EH (cell line): ENCODE measurements around the gene ABCA6.

Experiments used
- DNase-seq: peaks from one replicate; pipeline ENCODE4 v3.0.0-alpha.2; 2015; ENCODE audit warnings: low read depth

ABCA6 gene

DNA sequence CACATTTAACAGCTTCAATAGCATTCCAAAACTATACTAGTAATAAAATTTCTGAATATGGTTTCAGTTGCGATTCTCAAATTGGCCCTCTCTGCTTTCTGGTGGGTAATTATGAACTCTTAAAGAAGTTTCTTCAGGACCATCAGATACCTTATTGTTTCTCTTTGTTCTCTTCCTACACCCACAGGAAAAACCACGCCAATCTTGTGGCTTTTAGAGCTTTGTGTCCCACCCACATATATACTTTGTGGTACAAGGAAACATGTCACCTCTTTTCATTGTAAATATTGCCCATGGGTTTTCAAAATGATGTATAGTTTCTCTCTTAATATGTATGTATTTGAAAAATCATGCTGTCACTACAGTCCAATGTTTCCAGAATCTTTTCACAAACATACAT lies 93.1 kb downstream of the ABCA6 start:
- DNase-seq, result no peak

DNA sequence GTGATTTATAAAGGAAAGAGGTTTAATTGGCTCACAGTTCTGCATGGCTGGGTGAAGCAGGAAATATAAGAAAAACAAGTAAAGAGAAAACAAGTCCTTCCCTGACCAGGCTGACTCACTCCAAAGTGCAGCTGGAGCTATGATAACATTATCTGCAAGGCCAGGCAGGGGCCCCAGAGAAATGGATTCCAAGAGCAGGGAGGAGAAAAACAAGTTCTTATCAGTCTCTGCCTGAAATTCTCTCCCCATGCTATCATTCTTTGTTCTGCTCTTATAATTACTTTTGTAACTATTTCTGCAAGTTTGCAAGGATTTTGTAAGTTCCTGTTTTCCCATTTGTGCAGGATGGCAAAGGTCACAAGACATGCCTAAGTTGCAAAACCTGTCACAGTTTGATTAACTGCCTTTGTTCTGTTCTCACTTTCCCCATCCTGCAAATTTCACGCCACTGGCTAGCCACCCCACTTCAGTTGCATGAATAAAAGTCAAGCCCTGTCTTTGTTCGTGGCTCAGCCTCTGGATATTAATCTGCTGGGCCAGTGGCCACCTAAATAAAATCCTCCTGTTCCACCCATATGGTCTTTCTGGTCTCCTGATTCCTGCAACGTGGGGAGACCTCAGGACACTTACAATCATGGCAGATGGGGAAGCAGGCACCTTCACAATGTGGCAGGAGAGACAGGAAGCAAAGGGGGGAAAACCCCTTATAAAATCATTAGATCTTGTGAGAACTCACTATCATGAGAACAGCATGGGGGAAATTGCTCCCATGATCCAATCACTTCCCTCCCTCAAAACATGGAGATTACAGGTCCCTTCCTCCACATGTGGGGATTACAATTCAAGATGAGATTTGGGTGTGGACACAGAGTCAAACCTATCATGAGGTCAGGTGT lies 94.1 kb downstream of the ABCA6 start:
- peak; percentile 8 for DNase-seq

DNA sequence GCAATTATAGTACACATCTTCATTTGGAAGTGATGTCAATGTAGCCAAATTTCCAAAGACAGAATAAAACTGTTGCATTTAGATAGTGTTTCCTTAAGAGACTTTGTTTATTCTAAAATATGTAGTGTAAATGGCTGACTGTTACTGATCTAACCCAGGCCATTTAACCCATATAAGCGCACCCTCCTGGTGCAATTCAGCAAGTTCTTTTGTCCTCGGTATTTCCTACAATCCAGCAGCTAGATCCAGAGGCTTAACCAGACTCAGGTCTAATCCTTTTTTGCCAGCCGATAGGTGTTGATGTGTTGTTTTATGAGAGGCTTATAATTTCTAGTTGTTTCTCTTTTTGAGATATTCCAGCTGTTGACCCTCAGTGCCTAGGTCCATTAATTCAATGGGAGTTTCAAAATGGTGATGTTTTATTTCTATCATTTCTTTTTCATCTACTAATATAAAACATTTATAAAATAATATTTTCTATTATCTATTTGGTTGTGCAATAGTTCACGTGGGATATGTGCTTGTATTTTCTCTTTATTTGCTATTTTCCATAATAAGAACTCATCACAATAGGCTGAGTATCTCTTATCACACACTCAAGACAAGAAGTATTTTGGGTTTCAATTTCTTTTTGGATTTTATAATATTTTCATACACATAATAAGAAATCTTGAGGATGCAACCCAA lies 95.4 kb downstream of the ABCA6 start:
- DNase-seq, result no peak

DNA sequence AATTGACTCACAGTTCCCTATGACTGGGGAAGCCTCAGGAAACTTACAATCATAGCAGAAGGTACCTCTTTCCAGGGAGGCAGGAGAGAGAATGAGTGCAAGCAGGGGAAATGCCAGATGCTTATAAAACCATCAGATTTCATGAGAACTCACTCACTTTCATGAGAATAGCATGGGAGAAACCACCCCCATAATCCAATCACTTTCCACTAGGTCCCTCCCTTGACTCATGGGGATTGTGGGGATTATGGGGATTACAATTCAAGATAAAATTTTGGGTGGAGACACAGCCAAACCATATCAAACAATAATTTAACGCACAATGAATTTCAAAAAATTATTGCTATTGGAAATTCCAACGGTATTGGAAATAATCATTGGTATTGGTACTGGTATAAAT lies 96.0 kb downstream of the ABCA6 start:
- no peak for DNase-seq

DNA sequence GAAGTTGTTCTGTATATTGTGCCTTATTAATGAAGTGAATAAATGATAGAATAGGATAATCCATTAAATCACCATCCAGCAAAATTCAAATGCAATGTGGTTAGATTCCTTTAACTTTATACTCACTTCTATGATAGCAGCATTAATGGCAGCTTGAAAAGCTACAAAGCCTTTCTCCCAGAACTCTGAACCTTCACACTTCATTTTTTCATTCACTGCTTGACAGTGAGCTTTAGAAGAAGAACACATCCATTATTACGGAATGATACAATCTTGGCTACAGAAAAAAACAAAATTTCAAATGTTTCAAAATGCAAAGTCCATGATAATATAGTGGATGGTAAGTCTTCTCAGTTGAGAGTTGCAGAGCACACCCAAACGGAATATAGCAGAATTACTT lies 97.3 kb downstream of the ABCA6 start:
- no peak for DNase-seq

DNA sequence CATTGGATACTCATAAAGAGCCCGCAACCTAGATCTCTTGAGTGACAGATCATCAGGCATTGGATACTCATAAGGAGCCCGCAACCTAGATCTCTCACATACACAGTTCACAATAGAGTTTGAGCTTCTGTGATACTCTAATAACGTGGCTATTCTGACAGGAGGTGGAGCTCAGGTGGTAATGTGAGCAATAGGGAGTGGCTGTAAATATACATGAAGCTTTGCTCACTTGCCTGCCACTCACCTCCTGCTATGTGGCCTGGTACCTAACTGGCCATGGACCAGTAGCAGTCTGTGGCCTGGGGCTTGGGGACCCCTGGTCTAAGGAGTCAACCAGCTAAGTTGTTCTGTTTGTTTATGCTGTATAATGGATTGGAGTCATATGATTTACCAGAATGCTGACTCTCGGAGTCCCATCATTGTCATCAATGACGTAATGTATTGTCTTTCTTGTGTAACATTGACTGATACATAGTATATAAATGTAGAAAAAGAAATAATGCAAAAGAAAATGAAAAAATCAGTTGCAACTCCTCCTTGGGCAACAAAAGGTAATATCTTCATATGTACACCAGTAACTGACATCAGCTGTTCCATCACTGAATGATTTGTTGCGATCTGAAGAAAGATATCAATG lies 98.5 kb downstream of the ABCA6 start:
- DNase-seq, result no peak

DNA sequence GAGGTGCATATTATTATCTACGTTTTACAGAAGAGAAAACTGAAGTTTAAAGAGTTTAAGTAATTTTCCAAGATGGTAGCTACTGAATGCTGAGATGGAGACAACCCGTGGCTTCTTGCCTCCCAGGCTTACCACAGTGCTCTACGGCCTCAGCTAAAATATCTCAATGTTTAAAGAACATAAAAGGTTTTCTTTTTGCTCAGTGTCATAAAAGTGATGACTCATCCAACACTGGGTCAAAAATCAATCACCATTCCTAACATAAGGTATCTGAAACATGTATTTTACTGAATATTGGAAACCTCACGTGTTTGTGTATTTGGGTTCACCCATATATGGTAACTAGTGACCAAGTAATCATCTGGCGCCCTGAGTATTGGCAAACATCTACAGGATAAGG lies 99.4 kb downstream of the ABCA6 start:
- DNase-seq, result no peak

DNA sequence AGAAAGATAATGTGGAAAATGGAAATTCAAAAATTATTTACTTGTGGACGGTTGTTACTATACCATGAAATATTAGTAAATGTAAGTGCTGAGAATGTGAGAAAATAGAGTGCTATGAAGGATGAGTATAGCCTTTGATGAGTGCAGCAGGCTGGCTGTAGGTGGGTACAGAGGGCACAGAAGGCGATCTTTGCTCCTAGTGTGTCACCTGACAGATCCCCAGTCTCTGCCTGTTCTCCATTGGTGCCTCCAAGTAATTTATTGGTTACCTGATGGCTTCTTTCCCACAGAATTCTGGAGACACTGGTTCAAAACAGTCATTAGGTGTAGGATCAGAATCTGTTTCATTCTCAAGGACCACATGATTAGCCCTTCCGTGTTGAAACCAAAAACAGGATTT lies 109.9 kb downstream of the ABCA6 start:
- DNase-seq, result no peak

DNA sequence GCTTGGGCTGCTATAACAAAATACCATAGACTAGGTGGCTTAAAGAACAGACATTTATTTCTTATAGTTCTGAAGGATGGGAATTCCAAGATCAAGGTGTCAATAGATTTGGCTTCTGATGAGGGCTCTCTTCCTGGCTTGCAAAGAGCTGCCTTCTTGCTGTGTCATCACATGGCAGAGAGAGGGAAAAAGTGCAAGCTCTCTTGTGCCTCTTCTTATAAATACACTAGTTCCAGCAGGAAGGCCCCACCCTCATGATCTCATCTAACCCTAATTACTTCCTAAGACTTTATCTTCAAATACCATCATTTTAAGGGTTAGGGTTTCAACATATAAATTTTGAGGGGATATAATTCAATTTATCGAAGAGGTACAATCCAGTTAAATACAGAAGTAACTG lies 111.5 kb downstream of the ABCA6 start:
- DNase-seq, result no peak
